Right renal pelvis (tissue), 4 donors: ENCODE measurements around the gene FAIM2. TPM values are rescaled to one million over a fixed set of nuclear protein-coding genes. Genes with fewer than 3 reads are reported as not detected.
"Not testable (repeated sequence)": the region's sequence is repeated elsewhere in the genome, so short reads cannot be mapped to it uniquely, and the experiment has no call there.

ENCODE experiments used
- DNase-seq, 4 donors: peaks; one replicate each; pipeline ENCODE4 v3.0.0-alpha.2; 2013; ENCODE audit warnings: low read depth in 4 of 4, low spot score in 3 of 4, missing footprints in 1 of 4
- polyA plus RNA-seq, 4 donors: library from polyadenylated mRNA; unstranded; fragments of 120-200 nt; gene quantifications; one replicate each; pipeline ENCODE4 v1.2.1, GENCODE V29; 2013; ENCODE audit not compliant: insufficient read length in 4 of 4

FAIM2 gene
- polyA plus RNA-seq, 4 donors: 1.3 to 6.1 (median 4.6) TPM

DNA sequence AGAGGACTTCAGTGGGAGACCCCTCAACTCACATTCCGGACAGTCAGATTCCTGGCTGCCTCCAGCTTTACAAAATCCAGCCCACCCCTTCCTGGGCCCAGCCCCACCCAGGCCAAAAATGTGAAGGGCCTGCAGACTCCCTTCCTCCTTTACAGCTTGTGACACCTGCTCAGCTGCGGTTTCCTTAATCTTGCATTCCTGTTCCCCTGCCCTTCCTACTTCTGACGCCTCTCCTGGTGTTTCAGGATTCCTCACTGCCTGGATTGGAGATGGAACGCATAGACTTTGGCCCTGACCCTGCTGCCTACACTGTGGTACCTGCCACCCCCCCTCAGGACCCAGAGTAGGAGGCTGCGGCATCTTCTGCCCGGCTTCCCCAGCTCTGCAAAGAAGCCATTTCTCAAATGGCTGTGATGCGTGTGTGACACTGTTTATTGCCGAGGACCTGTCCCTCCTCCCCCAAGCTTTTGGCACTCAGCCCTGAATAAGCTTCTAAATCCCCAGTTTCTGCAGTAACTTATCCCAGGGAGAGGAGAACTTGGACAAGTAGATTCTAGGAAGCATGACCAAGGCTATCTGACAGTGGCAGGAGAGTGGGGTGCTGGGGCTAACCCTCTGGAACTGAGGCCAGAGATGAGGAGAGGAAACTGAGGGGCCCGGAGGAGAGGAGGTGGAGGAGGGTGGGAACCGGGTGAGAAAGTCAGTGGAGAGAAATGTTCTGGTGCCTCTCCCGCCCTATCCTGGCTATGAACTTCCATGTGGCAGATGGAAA is 35.9 kb downstream of the FAIM2 start:
- DNase-seq: no peak

- peak in 1 of 4 donors; percentile 63 for DNase-seq
These were observed 36.7 kb downstream of the FAIM2 start for GRCh38 chr12:49866859-49867569.

GRCh38 chr12:49865782-49866135 is 37.9 kb downstream of the FAIM2 start:
- no peak for DNase-seq

DNA sequence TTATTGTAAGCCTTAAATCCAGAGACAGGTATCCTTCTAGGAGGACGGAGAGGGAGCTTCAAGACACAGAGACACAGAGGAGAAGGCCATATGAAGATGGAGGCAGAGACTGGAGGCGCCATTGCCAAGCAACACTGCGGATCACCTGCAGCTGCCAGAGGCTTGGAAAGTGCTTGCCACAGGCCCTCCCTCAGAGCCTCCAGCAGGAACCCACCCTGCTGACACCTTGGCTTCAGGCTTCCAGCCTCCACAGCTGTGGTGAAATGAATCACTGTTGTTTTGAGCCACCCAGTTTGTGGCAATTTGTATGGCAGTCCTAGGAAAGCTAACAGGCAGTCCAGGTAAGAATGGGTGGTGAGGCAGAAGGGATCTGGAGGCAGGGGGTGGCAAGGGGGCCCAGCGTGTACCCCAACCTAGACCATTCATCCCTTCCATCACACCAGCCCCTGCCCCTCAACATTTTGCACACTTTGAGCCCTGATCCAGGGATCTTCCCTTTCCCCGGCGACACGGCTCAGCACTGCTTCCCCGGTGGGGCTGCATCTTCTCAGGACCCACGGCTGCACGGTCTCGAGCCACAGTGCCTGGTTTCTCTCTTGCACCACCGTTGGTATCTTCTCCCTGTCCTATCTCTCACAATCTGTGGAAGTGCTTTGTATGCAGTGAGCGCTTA is 38.5 kb downstream of the FAIM2 start:
- DNase-seq: no peak

- DNase-seq: no peak
These were observed 39.0 kb downstream of the FAIM2 start for GRCh38 chr12:49864798-49865090.

DNA sequence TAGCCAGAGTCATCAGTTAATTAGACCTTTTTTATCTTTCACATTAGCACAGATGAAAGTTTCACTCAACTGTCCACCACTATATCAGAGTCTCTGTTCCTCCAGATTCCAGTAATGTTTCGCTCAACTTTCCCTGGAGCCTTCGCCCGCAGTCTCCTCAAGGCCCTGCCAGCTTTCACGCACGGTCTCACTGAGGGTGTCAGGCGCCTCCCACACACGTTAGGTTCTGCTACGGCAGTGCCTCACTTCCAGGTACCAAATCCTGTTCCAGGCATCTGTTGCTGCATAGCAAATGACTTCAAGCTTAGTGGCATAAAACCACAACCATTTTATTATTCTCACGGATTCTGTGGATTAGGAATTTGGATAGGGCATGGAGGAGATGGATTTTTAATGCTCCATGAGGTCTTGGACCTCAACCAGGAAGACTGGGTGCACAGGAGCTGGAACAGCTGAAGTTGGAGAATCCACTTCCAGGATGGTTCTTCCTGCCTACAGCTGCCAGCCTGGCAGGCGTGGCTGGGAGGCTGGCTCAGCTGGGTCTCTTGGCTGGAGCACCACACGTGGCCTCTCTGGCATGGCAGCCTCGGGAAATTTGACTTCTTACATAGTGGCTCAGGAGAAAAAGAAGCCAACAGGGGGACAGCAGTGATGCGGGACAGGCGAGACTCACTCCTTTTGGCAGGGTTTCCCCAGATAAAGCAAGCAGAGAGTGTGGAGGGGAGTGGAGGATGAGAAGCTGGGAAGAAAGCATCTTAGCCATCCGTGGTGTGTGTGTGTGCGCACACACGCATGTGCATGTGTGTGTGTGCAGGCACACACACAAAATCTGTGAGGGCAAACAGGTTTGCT is 39.5 kb downstream of the FAIM2 start:
- DNase-seq: no peak

DNA sequence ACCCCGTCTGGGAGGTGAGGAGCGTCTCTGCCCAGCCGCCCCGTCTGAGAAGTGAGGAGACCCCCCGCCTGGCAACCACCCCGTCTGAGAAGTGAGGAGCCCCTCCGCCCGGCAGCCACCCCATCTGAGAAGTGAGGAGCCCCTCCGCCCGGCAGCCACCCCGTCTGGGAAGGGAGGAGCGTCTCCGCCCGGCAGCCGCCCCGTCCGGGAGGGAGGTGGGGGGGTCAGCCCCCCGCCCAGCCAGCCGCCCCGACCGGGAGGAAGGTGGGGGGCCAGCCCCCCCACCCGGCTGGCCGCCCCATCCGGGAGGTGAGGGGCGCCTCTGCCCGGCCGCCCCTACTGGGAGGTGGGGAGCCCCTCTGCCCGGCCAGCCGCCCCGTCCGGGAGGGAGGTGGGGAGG is 42.8 kb downstream of the FAIM2 start:
- not testable (repeated sequence) for DNase-seq

GRCh38 chr12:49855890-49856289 is 47.8 kb downstream of the FAIM2 start:
- DNase-seq: not testable (repeated sequence)

DNA sequence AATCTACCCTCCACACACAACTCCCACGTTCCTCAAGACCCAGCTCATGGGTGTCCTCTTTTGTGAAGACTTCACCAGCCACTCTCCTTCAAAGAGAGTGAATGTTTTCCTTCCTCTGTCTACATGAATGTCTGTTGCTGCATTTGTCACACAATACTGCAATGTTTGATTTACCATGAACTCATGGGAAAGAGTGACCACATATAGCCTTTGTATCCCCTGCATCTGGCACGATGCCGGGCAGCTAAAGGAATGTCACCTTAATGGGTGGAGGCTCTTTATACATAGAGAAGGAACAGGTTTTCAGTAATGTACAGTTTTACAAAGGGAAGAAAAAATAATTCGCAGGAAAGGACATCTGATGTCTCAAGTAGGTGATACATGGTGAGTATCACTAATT is 48.7 kb downstream of the FAIM2 start:
- DNase-seq: no peak

GRCh38 chr12:49853671-49854070 is 50.0 kb downstream of the FAIM2 start:
- no peak for DNase-seq

- no peak for DNase-seq
These were observed 56.5 kb downstream of the FAIM2 start for GRCh38 chr12:49847161-49847560.

- DNase-seq: no peak
These were observed 57.7 kb downstream of the FAIM2 start for GRCh38 chr12:49846032-49846431.

- DNase-seq: no peak
These were observed 59.7 kb downstream of the FAIM2 start for GRCh38 chr12:49843876-49844437.

- DNase-seq: no peak
These were observed 60.3 kb downstream of the FAIM2 start for GRCh38 chr12:49843411-49843810.

DNA sequence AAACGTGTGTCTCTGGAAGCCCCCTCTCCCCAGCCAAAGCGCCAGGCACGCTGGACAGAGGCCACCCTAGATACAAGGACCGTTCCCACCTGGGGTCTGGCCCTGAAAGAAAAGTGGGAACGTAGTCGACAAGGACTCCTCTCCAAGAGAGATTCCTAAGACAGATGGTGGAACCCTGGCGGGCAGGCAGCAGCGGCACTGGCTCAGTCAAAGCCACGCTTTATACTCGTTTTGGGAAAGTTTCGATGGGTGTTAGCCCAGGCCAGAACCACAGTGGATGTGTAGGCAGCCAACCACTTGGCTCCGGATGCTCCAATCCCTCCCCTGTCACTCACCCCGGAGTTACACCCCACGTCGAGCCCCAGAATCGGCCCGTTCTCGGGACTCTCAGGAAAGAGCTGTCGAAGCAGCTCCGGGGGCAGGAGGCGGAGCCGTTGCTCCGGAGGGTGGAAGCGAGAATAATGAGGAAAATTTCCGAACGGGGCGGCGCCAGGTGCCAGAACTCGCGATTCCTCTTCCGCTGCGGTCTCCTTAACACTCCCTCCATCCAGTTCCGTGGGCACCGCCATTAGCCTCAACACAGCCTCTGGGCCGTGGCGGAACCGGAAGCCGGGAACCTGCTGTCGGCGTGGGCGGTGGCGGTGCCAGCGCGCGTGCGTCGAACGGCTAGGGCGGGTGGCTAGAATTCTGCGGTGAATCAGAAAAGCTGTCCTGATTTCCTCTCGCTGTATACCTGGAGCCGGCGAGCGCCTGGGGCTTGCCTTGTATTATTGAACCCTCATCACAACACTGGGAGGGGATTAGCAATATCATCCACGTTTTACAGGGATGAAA is 61.0 kb downstream of the FAIM2 start, which contains the start of gene BCDIN3D:
BCDIN3D (minus strand) TSS at position 588 of the 834 bp plus-strand sequence; CDS start at position 569, 19 bp downstream.
- DNase-seq: peak in 3 of 4 donors; percentile 68 to 81 (median 80)

DNA sequence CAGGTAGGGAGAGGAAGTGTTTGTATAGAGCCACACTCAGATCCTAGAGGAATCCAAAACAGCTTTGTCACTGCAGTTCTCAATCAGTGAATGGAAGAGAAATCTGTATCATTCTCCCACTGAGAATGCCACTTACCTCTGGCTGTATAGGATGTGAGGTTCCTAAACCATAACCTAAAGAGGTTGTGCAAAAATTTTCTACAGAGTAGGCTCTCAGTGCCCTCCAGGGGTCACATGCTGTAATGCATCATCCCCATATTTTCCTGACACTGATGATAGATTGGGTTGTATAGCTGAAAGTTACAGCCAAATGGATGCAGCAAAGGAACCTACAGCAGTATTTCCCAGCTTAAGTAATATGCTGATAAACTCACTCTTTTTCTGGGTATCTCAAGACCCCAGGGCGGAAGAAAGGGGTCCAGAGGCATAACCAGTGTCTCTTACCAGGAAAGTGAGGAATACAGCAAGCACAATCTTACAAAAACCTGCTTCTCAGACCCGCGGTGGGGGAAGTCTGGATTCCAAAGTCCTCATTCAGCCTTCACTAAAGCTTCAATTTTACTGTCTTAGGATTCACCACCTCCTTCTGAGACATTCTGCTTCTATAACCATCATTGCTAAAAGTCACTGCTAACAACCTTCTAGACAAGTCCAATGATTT is 64.6 kb downstream of the FAIM2 start:
- DNase-seq: no peak

- DNase-seq: no peak
These were observed 70.8 kb downstream of the FAIM2 start for GRCh38 chr12:49832836-49833421.

DNA sequence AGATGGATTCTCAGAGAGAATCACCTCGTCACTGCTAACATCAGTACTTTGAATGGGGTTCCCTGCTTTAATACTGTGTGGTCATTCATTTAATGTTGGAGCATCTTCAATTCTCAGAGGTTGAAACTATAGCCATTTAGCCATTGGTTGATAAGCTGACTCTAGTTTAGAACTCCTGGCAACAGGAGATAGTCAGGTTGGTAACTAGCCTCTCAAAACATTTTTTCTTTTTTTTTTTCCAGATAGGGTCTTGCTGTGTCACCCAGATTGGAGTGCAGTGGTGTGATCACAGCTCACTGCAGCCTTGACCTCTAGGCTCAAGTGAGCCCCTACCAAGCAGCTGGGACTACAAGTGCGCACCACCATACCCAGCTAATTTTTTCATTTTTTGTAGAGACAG is 72.0 kb downstream of the FAIM2 start:
- DNase-seq: no peak
